SJSA1 (cell line): ENCODE measurements around the gene POLD1. TPM values are rescaled to one million over a fixed set of nuclear protein-coding genes. Genes with fewer than 3 reads are reported as not detected.

Experiments used
- DNase-seq, 2 experiments: peaks; one replicate each; pipeline ENCODE4 v3.0.0-alpha.2; 2015 to 2020; ENCODE audit warnings: low spot score in 2 of 2, low read depth in 1 of 2
- H3K27ac ChIP-seq: fragments of 250-450 bp; sonication (Bioruptor Pico); 2 replicates; pipeline ENCODE4 v1.5.1; 2020; ENCODE audit warnings: mild to moderate bottlenecking, moderate library complexity
- H3K27me3 ChIP-seq: fragments of 250-450 bp; sonication (Bioruptor Pico); replicated peaks from 2 replicates; pipeline ENCODE4 v1.5.1; 2020; ENCODE audit warnings: mild to moderate bottlenecking, moderate library complexity
- H3K36me3 ChIP-seq: fragments of 250-450 bp; sonication (Bioruptor Pico); 2 replicates; pipeline ENCODE4 v1.5.1; 2020; ENCODE audit warnings: mild to moderate bottlenecking
- H3K4me1 ChIP-seq: fragments of 250-450 bp; sonication (Bioruptor Pico); replicated peaks from 2 replicates; pipeline ENCODE4 v1.6.1; 2021; ENCODE audit warnings: mild to moderate bottlenecking
- H3K4me3 ChIP-seq: fragments of 250-450 bp; sonication (Bioruptor Pico); 2 replicates; pipeline ENCODE4 v1.5.1; 2020; ENCODE audit warnings: mild to moderate bottlenecking
- H3K9me3 ChIP-seq: fragments of 250-450 bp; sonication (Bioruptor Pico); replicated peaks from 2 replicates; pipeline ENCODE4 v1.5.1; 2020; ENCODE audit warnings: mild to moderate bottlenecking
- total RNA-seq: library from RNA; depleted of rRNA; stranded (reverse); fragments of >200 nt; shearing (Covaris generic); gene quantifications from 2 replicates; pipeline ENCODE4 v1.2.3, GENCODE V29; 2014

Gene POLD1
- total RNA-seq, 1 experiment from 2014 or later: 51.8 TPM

DNA sequence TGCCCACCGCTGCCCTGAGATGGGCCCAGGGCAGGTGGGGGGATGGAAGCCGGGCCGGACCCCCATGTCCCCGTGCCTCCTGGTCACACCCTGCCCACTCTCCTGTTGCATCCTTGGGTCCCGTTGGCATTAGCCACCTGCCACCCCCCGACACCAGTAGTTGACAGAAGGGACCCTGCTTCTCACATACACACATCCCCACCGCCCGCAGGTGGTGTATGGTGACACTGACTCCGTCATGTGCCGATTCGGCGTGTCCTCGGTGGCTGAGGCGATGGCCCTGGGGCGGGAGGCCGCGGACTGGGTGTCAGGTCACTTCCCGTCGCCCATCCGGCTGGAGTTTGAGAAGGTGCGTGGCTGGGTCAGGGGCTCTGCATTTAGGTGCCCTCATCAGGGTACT is 29.4 kb downstream of the POLD1 start:
- no peak overlapping the region for H3K4me3 ChIP-seq
- H3K36me3 ChIP-seq: peaks cover 30% of the 10 kb centered on the region
- H3K27me3 ChIP-seq: peaks cover 7% of the 10 kb centered on the region; the same call in 1 of the 2 replicates
- DNase-seq: no peak
- H3K4me1 ChIP-seq: no peaks in the 10 kb centered on the region
- no peaks in the 10 kb centered on the region for H3K9me3 ChIP-seq
- H3K27ac ChIP-seq: no peak overlapping the region

GRCh38 chr19:50414864-50415660 is 30.9 kb downstream of the POLD1 start:
- Histone ChIP-seq H3K4me1 (no peaks in the 10 kb centered on the region), H3K4me3 (no peak overlapping the region), H3K27me3 (peaks cover 22% of the 10 kb centered on the region), H3K27ac (no peak overlapping the region), H3K36me3 (peaks cover 17% of the 10 kb centered on the region), H3K9me3 (no peaks in the 10 kb centered on the region)
- peak; percentile 23 to 63 for DNase-seq

DNA sequence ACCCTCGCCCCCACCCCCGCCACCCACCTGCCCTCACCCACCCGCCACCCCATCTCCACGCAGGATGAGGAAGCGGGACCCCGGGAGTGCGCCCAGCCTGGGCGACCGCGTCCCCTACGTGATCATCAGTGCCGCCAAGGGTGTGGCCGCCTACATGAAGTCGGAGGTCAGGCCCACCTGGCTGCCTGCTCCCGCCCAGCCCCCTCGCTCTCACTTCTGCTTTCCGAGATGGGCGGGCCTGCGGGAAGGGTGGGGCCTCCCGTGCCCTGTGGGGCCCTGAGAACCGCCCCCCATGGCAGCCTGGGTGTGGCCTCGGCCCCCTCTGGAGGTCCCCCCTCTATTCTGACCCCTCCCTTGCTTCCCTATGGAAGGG is 31.5 kb downstream of the POLD1 start:
- H3K4me3 ChIP-seq: no peak overlapping the region
- H3K9me3 ChIP-seq: no peaks in the 10 kb centered on the region
- no peaks in the 10 kb centered on the region for H3K4me1 ChIP-seq
- H3K27me3 ChIP-seq: peaks cover 28% of the 10 kb centered on the region
- peaks cover 17% of the 10 kb centered on the region for H3K36me3 ChIP-seq
- H3K27ac ChIP-seq: no peak overlapping the region
- no peak for DNase-seq

DNA sequence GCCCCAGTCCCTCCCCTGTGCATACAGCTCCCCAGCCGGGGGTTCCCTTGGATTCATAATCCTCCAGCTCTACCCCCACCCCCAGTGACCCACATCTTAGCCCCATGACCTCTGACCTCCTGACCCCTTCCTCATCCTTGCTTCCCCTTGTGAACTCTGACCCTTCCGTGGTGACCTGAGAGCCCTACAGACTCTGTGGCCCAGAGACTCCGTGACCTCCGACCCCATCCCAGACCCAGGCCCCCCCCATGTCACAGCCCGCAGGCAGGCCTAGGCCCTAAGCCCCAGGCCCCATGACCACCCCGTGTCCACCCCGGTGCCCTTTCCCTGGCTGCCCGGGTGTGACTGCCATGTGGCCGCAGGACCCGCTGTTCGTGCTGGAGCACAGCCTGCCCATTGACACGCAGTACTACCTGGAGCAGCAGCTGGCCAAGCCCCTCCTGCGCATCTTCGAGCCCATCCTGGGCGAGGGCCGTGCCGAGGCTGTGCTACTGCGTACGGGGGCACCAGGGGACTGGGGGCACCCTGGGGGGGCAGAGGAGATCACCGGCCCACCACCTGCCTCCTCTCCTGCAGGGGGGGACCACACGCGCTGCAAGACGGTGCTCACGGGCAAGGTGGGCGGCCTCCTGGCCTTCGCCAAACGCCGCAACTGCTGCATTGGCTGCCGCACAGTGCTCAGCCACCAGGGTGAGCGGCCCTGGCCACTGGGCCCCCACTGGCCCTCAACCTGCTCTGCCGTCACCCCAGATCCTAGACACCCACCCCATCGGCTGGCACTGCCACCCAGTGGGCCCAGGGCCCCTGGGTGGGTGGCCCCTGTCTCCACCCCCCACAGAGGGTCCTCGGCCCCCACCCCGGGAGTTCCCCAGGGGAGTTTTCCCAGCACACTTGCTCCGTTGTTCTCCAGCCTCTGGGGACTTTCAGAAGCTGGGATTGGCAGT is 32.2 kb downstream of the POLD1 start:
- Histone ChIP-seq H3K27ac (no peak overlapping the region), H3K36me3 (peaks cover 17% of the 10 kb centered on the region), H3K9me3 (no peaks in the 10 kb centered on the region), H3K27me3 (peaks cover 32% of the 10 kb centered on the region), H3K4me3 (no peak overlapping the region), H3K4me1 (no peaks in the 10 kb centered on the region)
- no peak for DNase-seq

GRCh38 chr19:50417111-50418081 is 33.2 kb downstream of the POLD1 start:
- Histone ChIP-seq H3K27ac (no peak overlapping the region), H3K4me3 (no peak overlapping the region), H3K36me3 (peaks cover 13% of the 10 kb centered on the region), H3K27me3 (peaks cover 32% of the 10 kb centered on the region), H3K9me3 (no peaks in the 10 kb centered on the region), H3K4me1 (no peaks in the 10 kb centered on the region)
- DNase-seq: no peak

- H3K4me3 ChIP-seq: no peak within 1 kb of the TSS
- no peaks in the 10 kb centered on the region for H3K4me1 ChIP-seq
- peaks cover 32% of the 10 kb centered on the region for H3K27me3 ChIP-seq
- H3K27ac ChIP-seq: no peak within 1 kb of the TSS
- DNase-seq: no peak
- no peaks in the 10 kb centered on the region for H3K9me3 ChIP-seq
- H3K36me3 ChIP-seq: peaks cover 8% of the 10 kb centered on the region
These were observed 34.3 kb downstream of the POLD1 start, which contains the start of gene SPIB for GRCh38 chr19:50418176-50419021. Gene SPIB, plus strand, starts transcription at chr19:50418938. Its CDS starts 25 bp downstream, at chr19:50418963.

GRCh38 chr19:50419022-50419579 is 35.0 kb downstream of the POLD1 start:
- Histone ChIP-seq H3K4me1 (no peaks in the 10 kb centered on the region), H3K27ac (no peak overlapping the region)
- DNase-seq: no peak

GRCh38 chr19:50419580-50420035 is 35.5 kb downstream of the POLD1 start:
- H3K27ac ChIP-seq: no peak overlapping the region
- peaks cover 32% of the 10 kb centered on the region for H3K27me3 ChIP-seq
- no peak for DNase-seq
- no peaks in the 10 kb centered on the region for H3K9me3 ChIP-seq
- no peak overlapping the region for H3K4me3 ChIP-seq
- H3K36me3 ChIP-seq: no peaks in the 10 kb centered on the region; the same call in 1 of the 2 replicates
- no peaks in the 10 kb centered on the region for H3K4me1 ChIP-seq

More at GRCh38 chr19:50419022-50419579, 35.0 kb downstream of the POLD1 start:
- Histone ChIP-seq H3K27me3 (peaks cover 32% of the 10 kb centered on the region), H3K4me3 (no peak overlapping the region), H3K36me3 (peaks cover 5% of the 10 kb centered on the region), H3K9me3 (no peaks in the 10 kb centered on the region)

DNA sequence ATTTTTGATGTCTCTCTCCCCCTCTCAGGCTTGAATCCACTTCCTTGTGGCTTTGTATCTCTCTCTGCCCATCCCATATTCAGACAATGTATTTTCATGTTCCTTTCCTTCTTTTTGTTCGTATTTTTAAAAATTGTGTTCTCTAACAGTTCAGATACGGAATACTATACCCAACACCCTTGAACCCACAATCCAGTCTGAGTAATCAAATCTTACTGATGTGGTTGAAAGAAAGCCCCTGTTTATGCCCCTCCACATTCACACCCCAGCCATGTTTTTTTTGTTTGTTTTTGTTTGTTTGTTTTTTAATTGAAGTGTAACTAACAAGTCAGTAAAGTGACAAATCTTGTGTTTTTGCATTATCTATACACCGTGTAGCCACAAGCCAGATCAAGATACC is 36.0 kb downstream of the POLD1 start:
- Histone ChIP-seq H3K27ac (no peak overlapping the region), H3K4me3 (no peak overlapping the region), H3K9me3 (no peaks in the 10 kb centered on the region), H3K4me1 (no peaks in the 10 kb centered on the region), H3K27me3 (peaks cover 32% of the 10 kb centered on the region), H3K36me3 (no peaks in the 10 kb centered on the region)
- no peak for DNase-seq

- Histone ChIP-seq H3K4me3 (no peak overlapping the region), H3K36me3 (no peaks in the 10 kb centered on the region), H3K27me3 (peaks cover 32% of the 10 kb centered on the region), H3K9me3 (no peaks in the 10 kb centered on the region), H3K4me1 (no peaks in the 10 kb centered on the region), H3K27ac (no peak overlapping the region)
- DNase-seq: no peak
These were observed 36.7 kb downstream of the POLD1 start for GRCh38 chr19:50420808-50421207.

- Histone ChIP-seq H3K4me3 (no peak overlapping the region), H3K36me3 (no peaks in the 10 kb centered on the region), H3K27me3 (peaks cover 36% of the 10 kb centered on the region), H3K4me1 (no peaks in the 10 kb centered on the region), H3K27ac (no peak overlapping the region), H3K9me3 (no peaks in the 10 kb centered on the region)
- DNase-seq: no peak
These were observed 38.5 kb downstream of the POLD1 start for GRCh38 chr19:50422397-50423278.
